Pulmonary artery endothelial cell (primary cell): Measurements from ENCODE around the gene TMPRSS11E. TPM values are rescaled to one million over a fixed set of nuclear protein-coding genes. Genes with fewer than 3 reads are reported as not detected.
"Not testable (repeated sequence)": the region's sequence is repeated elsewhere in the genome, so short reads cannot be mapped to it uniquely, and the experiment has no call there.

Experiments used
- DNase-seq: peaks from one replicate; pipeline ENCODE4 v3.0.0-alpha.2; 2011; ENCODE audit warnings: low read depth, low spot score
- total RNA-seq: library from RNA; depleted of rRNA; stranded (reverse); fragments of >200 nt; gene quantifications from 2 replicates; pipeline ENCODE4 v1.2.3, GENCODE V29; 2014

The TMPRSS11E gene
- total RNA-seq, result 0.04 TPM in 1 of 2 replicates, not detected in the other

- DNase-seq, result no peak
Measured at GRCh38 chr4:68447201-68447600, at the start of gene TMPRSS11E. TMPRSS11E (plus strand) TSS chr4:68447463; CDS start chr4:68447513, 50 bp downstream.

- DNase-seq, result no peak
Measured at GRCh38 chr4:68399306-68399705, 48.0 kb upstream of the TMPRSS11E start.

GRCh38 chr4:68401231-68401630, 46.0 kb upstream of the TMPRSS11E start:
- DNase-seq, result no peak

GRCh38 chr4:68404153-68404552, 43.1 kb upstream of the TMPRSS11E start:
- no peak for DNase-seq

- DNase-seq, result not testable (repeated sequence)
Measured at GRCh38 chr4:68405718-68406478, 41.4 kb upstream of the TMPRSS11E start.

GRCh38 chr4:68406479-68406859, 40.8 kb upstream of the TMPRSS11E start:
- no peak for DNase-seq

- DNase-seq, result not testable (repeated sequence)
Measured at GRCh38 chr4:68407015-68407867, 40.0 kb upstream of the TMPRSS11E start.

GRCh38 chr4:68407868-68408190, 39.4 kb upstream of the TMPRSS11E start:
- DNase-seq, result no peak

- DNase-seq, result no peak
Measured at GRCh38 chr4:68410149-68410548, 37.1 kb upstream of the TMPRSS11E start.

GRCh38 chr4:68410643-68411042, 36.6 kb upstream of the TMPRSS11E start:
- no peak for DNase-seq

- not testable (repeated sequence) for DNase-seq
Measured at GRCh38 chr4:68412031-68412430, 35.2 kb upstream of the TMPRSS11E start.

- no peak for DNase-seq
Measured at GRCh38 chr4:68416591-68416990, 30.7 kb upstream of the TMPRSS11E start.

- DNase-seq, result no peak
Measured at GRCh38 chr4:68426516-68426915, 20.7 kb upstream of the TMPRSS11E start.

- no peak for DNase-seq
Measured at GRCh38 chr4:68430337-68430736, 16.9 kb upstream of the TMPRSS11E start.

- DNase-seq, result no peak
Measured at GRCh38 chr4:68432320-68432719, 14.9 kb upstream of the TMPRSS11E start.

GRCh38 chr4:68433582-68433981, 13.7 kb upstream of the TMPRSS11E start:
- DNase-seq, result no peak

GRCh38 chr4:68434277-68434676, 13.0 kb upstream of the TMPRSS11E start:
- DNase-seq, result no peak

GRCh38 chr4:68434836-68435235, 12.4 kb upstream of the TMPRSS11E start:
- no peak for DNase-seq

GRCh38 chr4:68445111-68445510, 2.2 kb upstream of the TMPRSS11E start:
- no peak for DNase-seq

GRCh38 chr4:68451246-68452211, 4.3 kb downstream of the TMPRSS11E start:
- no peak for DNase-seq

GRCh38 chr4:68460085-68460484, 12.8 kb downstream of the TMPRSS11E start:
- no peak for DNase-seq
